ENCODE data around the gene USP17L17.
"Not testable (repeated sequence)": the region's sequence is repeated elsewhere in the genome, so short reads cannot be mapped to it uniquely, and the experiment has no call there.

Gene USP17L17

DNA sequence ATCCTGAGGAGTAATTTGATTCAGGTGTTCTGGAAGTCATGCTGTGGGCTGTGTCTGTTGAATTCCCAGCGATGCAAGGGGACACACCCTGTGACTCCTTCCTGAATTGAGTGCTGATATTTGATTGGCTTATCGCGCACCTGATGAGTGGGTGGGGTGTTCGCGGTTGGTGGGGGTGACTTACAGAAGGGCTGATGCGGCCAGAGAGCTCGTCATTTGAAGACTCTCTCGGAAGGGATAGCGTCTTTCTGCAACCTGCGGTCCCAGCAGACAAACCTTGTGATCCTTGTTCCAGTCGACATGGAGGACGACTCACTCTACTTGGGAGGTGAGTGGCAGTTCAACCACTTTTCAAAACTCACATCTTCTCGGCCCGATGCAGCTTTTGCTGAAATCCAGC is at the start of gene USP17L17:
USP17L17 (plus strand) TSS at position 301 of the 400 bp plus-strand sequence; CDS start at position 301, 0 bp downstream.
- H3K9ac ChIP-seq (ENCODE audit: low read length); H3K27me3 ChIP-seq (replicated peaks; ENCODE audit: insufficient read depth, low read length); H2AFZ ChIP-seq (ENCODE audit: low read length); DNase-seq; H3K4me2 ChIP-seq (ENCODE audit: low read depth, low read length); H3K36me3 ChIP-seq (replicated peaks; ENCODE audit: insufficient read depth, low read length); H3K4me3 ChIP-seq (ENCODE audit: low read length); H3K27ac ChIP-seq (ENCODE audit: low read length); H4K20me1 ChIP-seq (ENCODE audit: insufficient read depth, low read length); H3K4me1 ChIP-seq (ENCODE audit: low read length); H3K9me2 ChIP-seq (replicated peaks; ENCODE audit: insufficient read depth, low read length); H3F3A ChIP-seq (ENCODE audit: insufficient read depth, low read length); H3K9me3 ChIP-seq (replicated peaks; ENCODE audit: insufficient read depth, low read length); H3K79me2 ChIP-seq (ENCODE audit: low read length): not testable (repeated sequence)

DNA sequence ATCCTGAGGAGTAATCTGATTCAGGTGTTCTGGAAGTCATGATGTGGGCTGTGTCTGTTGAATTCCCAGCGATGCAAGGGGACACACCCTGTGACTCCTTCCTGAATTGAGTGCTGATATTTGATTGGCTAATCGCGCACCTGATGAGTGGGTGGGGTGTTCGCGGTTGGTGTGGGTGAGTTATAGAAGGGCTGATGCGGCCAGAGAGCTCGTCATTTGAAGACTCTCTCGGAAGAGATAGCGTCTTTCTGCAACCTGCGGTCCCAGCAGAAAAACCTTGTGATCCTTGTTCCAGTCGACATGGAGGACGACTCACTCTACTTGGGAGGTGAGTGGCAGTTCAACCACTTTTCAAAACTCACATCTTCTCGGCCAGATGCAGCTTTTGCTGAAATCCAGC is 33.3 kb upstream of the USP17L17 start, which contains the start of gene USP17L10:
USP17L10 (plus strand) TSS at position 301 of the 400 bp plus-strand sequence; CDS start at position 301, 0 bp downstream.
- not testable (repeated sequence) for H3K36me3 ChIP-seq (replicated peaks; ENCODE audit: insufficient read depth, low read length); H3F3A ChIP-seq (ENCODE audit: insufficient read depth, low read length); H3K9me2 ChIP-seq (replicated peaks; ENCODE audit: insufficient read depth, low read length); H3K4me2 ChIP-seq (ENCODE audit: low read depth, low read length); H3K9ac ChIP-seq (ENCODE audit: low read length); H3K27me3 ChIP-seq (replicated peaks; ENCODE audit: insufficient read depth, low read length); H3K27ac ChIP-seq (ENCODE audit: low read length); H4K20me1 ChIP-seq (ENCODE audit: insufficient read depth, low read length); H2AFZ ChIP-seq (ENCODE audit: low read length); H3K9me3 ChIP-seq (replicated peaks; ENCODE audit: insufficient read depth, low read length); H3K4me3 ChIP-seq (ENCODE audit: low read length); DNase-seq; H3K79me2 ChIP-seq (ENCODE audit: low read length); H3K4me1 ChIP-seq (ENCODE audit: low read length)

DNA sequence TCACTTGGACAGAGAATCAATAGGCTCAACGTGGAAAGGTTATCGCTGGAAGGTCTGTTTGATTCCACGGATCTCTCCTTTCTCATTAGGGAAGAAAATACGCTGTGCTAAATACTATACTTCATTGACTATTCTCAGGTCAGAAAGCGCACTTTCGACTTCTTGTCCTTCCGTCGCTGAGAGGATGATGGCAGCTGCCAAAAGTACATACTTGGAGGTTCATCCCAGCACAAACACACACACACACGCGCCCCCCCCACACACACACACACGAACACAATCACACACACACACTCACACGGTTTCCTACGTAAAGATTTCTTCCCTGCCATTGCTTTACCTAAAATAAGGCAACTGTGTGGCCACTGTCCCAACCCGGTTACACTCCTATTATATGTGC is 29.0 kb upstream of the USP17L17 start:
- H2AFZ ChIP-seq (ENCODE audit: low read length); H3K4me3 ChIP-seq (ENCODE audit: low read length); H3K27me3 ChIP-seq (replicated peaks; ENCODE audit: insufficient read depth, low read length); H3K4me2 ChIP-seq (ENCODE audit: low read depth, low read length); H3K36me3 ChIP-seq (replicated peaks; ENCODE audit: insufficient read depth, low read length); H3K27ac ChIP-seq (ENCODE audit: low read length); H3K9ac ChIP-seq (ENCODE audit: low read length); H3K4me1 ChIP-seq (ENCODE audit: low read length); H3K9me3 ChIP-seq (replicated peaks; ENCODE audit: insufficient read depth, low read length); H4K20me1 ChIP-seq (ENCODE audit: insufficient read depth, low read length); DNase-seq; H3F3A ChIP-seq (ENCODE audit: insufficient read depth, low read length); H3K9me2 ChIP-seq (replicated peaks; ENCODE audit: insufficient read depth, low read length); H3K79me2 ChIP-seq (ENCODE audit: low read length): not testable (repeated sequence)

GRCh38 chr4:9215105-9215504 is 28.6 kb upstream of the USP17L17 start, which contains the start of gene USP17L11:
USP17L11 (plus strand) TSS chr4:9215405; CDS start chr4:9215405, 0 bp downstream.
- H3K79me2 ChIP-seq (ENCODE audit: low read length); H3K9me2 ChIP-seq (replicated peaks; ENCODE audit: insufficient read depth, low read length); DNase-seq; H3K4me3 ChIP-seq (ENCODE audit: low read length); H3K9me3 ChIP-seq (replicated peaks; ENCODE audit: insufficient read depth, low read length); H3K4me2 ChIP-seq (ENCODE audit: low read depth, low read length); H4K20me1 ChIP-seq (ENCODE audit: insufficient read depth, low read length); H3K9ac ChIP-seq (ENCODE audit: low read length); H3K4me1 ChIP-seq (ENCODE audit: low read length); H3K36me3 ChIP-seq (replicated peaks; ENCODE audit: insufficient read depth, low read length); H2AFZ ChIP-seq (ENCODE audit: low read length); H3F3A ChIP-seq (ENCODE audit: insufficient read depth, low read length); H3K27me3 ChIP-seq (replicated peaks; ENCODE audit: insufficient read depth, low read length); H3K27ac ChIP-seq (ENCODE audit: low read length): not testable (repeated sequence)

- not testable (repeated sequence) for H3K4me3 ChIP-seq (ENCODE audit: low read length); DNase-seq; H4K20me1 ChIP-seq (ENCODE audit: insufficient read depth, low read length); H3K9ac ChIP-seq (ENCODE audit: low read length); H3K9me2 ChIP-seq (replicated peaks; ENCODE audit: insufficient read depth, low read length); H3K36me3 ChIP-seq (replicated peaks; ENCODE audit: insufficient read depth, low read length); H3F3A ChIP-seq (ENCODE audit: insufficient read depth, low read length); H3K4me2 ChIP-seq (ENCODE audit: low read depth, low read length); H3K79me2 ChIP-seq (ENCODE audit: low read length); H3K9me3 ChIP-seq (replicated peaks; ENCODE audit: insufficient read depth, low read length); H2AFZ ChIP-seq (ENCODE audit: low read length); H3K27me3 ChIP-seq (replicated peaks; ENCODE audit: insufficient read depth, low read length); H3K27ac ChIP-seq (ENCODE audit: low read length); H3K4me1 ChIP-seq (ENCODE audit: low read length)
Observed at GRCh38 chr4:9219852-9220251, 23.8 kb upstream of the USP17L17 start, which contains the start of gene USP17L12. USP17L12 (plus strand) TSS chr4:9220152; CDS start chr4:9220152, 0 bp downstream.

GRCh38 chr4:9224596-9224995 is 19.1 kb upstream of the USP17L17 start, which contains the start of gene USP17L13:
USP17L13 (plus strand) TSS chr4:9224896; CDS start chr4:9224896, 0 bp downstream.
- H2AFZ ChIP-seq (ENCODE audit: low read length); H3K27ac ChIP-seq (ENCODE audit: low read length); H3F3A ChIP-seq (ENCODE audit: insufficient read depth, low read length); H3K9me2 ChIP-seq (replicated peaks; ENCODE audit: insufficient read depth, low read length); H3K27me3 ChIP-seq (replicated peaks; ENCODE audit: insufficient read depth, low read length); H3K36me3 ChIP-seq (replicated peaks; ENCODE audit: insufficient read depth, low read length); H3K79me2 ChIP-seq (ENCODE audit: low read length); H3K4me2 ChIP-seq (ENCODE audit: low read depth, low read length); DNase-seq; H4K20me1 ChIP-seq (ENCODE audit: insufficient read depth, low read length); H3K9ac ChIP-seq (ENCODE audit: low read length); H3K4me1 ChIP-seq (ENCODE audit: low read length); H3K4me3 ChIP-seq (ENCODE audit: low read length); H3K9me3 ChIP-seq (replicated peaks; ENCODE audit: insufficient read depth, low read length): not testable (repeated sequence)

DNA sequence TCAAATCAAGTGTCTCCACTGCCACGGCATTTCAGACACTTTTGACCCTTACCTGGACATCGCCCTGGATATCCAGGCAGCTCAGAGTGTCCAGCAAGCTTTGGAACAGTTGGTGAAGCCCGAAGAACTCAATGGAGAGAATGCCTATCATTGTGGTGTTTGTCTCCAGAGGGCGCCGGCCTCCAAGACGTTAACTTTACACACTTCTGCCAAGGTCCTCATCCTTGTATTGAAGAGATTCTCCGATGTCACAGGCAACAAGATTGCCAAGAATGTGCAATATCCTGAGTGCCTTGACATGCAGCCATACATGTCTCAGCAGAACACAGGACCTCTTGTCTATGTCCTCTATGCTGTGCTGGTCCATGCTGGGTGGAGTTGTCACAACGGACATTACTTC is 13.4 kb upstream of the USP17L17 start:
- not testable (repeated sequence) for H3K9ac ChIP-seq (ENCODE audit: low read length); H2AFZ ChIP-seq (ENCODE audit: low read length); H3F3A ChIP-seq (ENCODE audit: insufficient read depth, low read length); H3K27me3 ChIP-seq (replicated peaks; ENCODE audit: insufficient read depth, low read length); H3K4me2 ChIP-seq (ENCODE audit: low read depth, low read length); H3K27ac ChIP-seq (ENCODE audit: low read length); H3K79me2 ChIP-seq (ENCODE audit: low read length); DNase-seq; H3K4me3 ChIP-seq (ENCODE audit: low read length); H4K20me1 ChIP-seq (ENCODE audit: insufficient read depth, low read length); H3K9me3 ChIP-seq (replicated peaks; ENCODE audit: insufficient read depth, low read length); H3K36me3 ChIP-seq (replicated peaks; ENCODE audit: insufficient read depth, low read length); H3K4me1 ChIP-seq (ENCODE audit: low read length); H3K9me2 ChIP-seq (replicated peaks; ENCODE audit: insufficient read depth, low read length)

DNA sequence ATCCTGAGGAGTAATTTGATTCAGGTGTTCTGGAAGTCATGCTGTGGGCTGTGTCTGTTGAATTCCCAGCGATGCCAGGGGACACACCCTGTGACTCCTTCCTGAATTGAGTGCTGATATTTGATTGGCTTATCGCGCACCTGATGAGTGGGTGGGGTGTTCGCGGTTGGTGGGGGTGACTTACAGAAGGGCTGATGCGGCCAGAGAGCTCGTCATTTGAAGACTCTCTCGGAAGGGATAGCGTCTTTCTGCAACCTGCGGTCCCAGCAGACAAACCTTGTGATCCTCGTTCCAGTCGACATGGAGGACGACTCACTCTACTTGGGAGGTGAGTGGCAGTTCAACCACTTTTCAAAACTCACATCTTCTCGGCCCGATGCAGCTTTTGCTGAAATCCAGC is 9.6 kb upstream of the USP17L17 start, which contains the start of gene USP17L15:
USP17L15 (plus strand) TSS at position 301 of the 400 bp plus-strand sequence; CDS start at position 301, 0 bp downstream.
- H3K4me3 ChIP-seq (ENCODE audit: low read length); H3K9me2 ChIP-seq (replicated peaks; ENCODE audit: insufficient read depth, low read length); H3K79me2 ChIP-seq (ENCODE audit: low read length); H2AFZ ChIP-seq (ENCODE audit: low read length); H3K9me3 ChIP-seq (replicated peaks; ENCODE audit: insufficient read depth, low read length); H3K9ac ChIP-seq (ENCODE audit: low read length); H4K20me1 ChIP-seq (ENCODE audit: insufficient read depth, low read length); H3K36me3 ChIP-seq (replicated peaks; ENCODE audit: insufficient read depth, low read length); H3K4me1 ChIP-seq (ENCODE audit: low read length); H3F3A ChIP-seq (ENCODE audit: insufficient read depth, low read length); H3K4me2 ChIP-seq (ENCODE audit: low read depth, low read length); DNase-seq; H3K27me3 ChIP-seq (replicated peaks; ENCODE audit: insufficient read depth, low read length); H3K27ac ChIP-seq (ENCODE audit: low read length): not testable (repeated sequence)

Data from MM.1S (cell line).